Measurements from ENCODE around the gene KIAA1217.

DNA sequence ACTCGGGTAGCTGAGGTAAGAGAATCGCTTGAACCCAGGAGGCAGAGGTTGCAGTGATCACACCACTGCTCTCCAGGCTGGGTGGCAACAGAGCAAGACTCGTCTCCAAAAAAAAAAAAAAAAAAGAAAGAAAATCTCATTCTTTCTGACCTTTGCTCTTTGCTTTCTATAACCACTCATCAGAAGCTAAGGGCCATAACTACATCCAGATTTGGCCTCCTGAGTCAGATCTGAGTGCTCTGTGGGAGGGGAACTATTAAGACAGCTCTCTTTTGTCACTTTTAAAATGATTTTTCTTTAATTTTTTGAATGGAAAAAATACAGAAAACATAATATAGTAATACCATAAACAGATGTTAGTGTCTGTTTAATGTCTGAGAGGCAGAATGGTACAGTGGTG, 210.1 kb downstream of the KIAA1217 start:
- TF ChIP-seq, protein P1, sequence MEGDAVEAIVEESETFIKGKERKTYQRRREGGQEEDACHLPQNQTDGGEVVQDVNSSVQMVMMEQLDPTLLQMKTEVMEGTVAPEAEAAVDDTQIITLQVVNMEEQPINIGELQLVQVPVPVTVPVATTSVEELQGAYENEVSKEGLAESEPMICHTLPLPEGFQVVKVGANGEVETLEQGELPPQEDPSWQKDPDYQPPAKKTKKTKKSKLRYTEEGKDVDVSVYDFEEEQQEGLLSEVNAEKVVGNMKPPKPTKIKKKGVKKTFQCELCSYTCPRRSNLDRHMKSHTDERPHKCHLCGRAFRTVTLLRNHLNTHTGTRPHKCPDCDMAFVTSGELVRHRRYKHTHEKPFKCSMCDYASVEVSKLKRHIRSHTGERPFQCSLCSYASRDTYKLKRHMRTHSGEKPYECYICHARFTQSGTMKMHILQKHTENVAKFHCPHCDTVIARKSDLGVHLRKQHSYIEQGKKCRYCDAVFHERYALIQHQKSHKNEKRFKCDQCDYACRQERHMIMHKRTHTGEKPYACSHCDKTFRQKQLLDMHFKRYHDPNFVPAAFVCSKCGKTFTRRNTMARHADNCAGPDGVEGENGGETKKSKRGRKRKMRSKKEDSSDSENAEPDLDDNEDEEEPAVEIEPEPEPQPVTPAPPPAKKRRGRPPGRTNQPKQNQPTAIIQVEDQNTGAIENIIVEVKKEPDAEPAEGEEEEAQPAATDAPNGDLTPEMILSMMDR (IDR thresholded peaks at IDR 0.05; ENCODE audit: low read depth, low read length, poor library complexity, severe bottlenecking) = no peak
- TF ChIP-seq EZH2phosphoT487 (IDR thresholded peaks at IDR 0.05; ENCODE audit: borderline replicate concordance, low read length) = no peak
